K562 (cell line): ENCODE measurements around the gene NOP16. TPM values are rescaled to one million over a fixed set of nuclear protein-coding genes. Genes with fewer than 3 reads are reported as not detected.

Experiments
- ATAC-seq: fragments of 200-7000 bp; cut with Tn5 transposase; 3 replicates; pipeline ENCODE4 v1.9.1; 2020; ENCODE audit warnings: moderate library complexity
- BruUV-seq: library from RNA; stranded (reverse); fragments of 400-500 nt; replicated peaks from 2 replicates; lab custom pipeline; 2021; lab: Mats Ljungman, UMichigan
- CTCF ChIA-PET: fragments of 300-600 bp; formaldehyde crosslinking; extraction: SDS; loops from one replicate; lab custom pipeline; 2021; ENCODE audit warnings: low intra/inter-chr PET ratio; lab: Yijun Ruan, JAX
- POLR2A ChIA-PET: fragments of 300-600, 350-650 bp; sonication (Branson Sonifier 250); formaldehyde crosslinking; extraction: SDS; loops from one replicate; lab custom pipeline; 2021; ENCODE audit warnings: antibody characterized with exemption, inconsistent platforms; lab: Yijun Ruan, JAX
- DNase-seq, 4 experiments: peaks; one replicate each; pipeline versions ENCODE4 v3.0.0 to v3.0.0-alpha.2; 2011 to 2018; ENCODE audit warnings: low spot score in 3 of 4, mixed read lengths in 3 of 4; ENCODE audit errors: extremely low read depth in 1 of 4
- FAIRE-seq: peaks from 2 replicates; lab custom pipeline; 2011; peaks lifted over from hg19 to GRCh38; lab: Jason Lieb, UNC
- H2AFZ ChIP-seq: 2 replicates; pipeline ENCODE4 v1.6.0; 2011; ENCODE audit warnings: low read depth, low read length, control low read depth, inconsistent platforms
- H3K27ac ChIP-seq: fragments of 200-600 bp; 3 replicates; pipeline ENCODE4 v1.8.0; 2011; ENCODE audit warnings: low read depth, mild to moderate bottlenecking, control low read depth, inconsistent platforms, low read length, moderate library complexity, mixed read lengths; ENCODE audit errors: extremely low read depth
- H3K27me3 ChIP-seq, 2 experiments: fragments of 300-600 bp in 1 of 2; 2 replicates in 1 of 2; 3 replicates in 1 of 2; pipeline versions ENCODE4 v1.6.0 to v1.8.0; 2011; ENCODE audit warnings: inconsistent platforms in 2 of 2, low read length in 2 of 2, mild to moderate bottlenecking in 1 of 2, mixed read lengths in 1 of 2, moderate library complexity in 1 of 2; ENCODE audit not compliant: control insufficient read depth in 2 of 2, insufficient read depth in 2 of 2
- H3K36me3 ChIP-seq: fragments of 300-600 bp; 3 replicates; pipeline ENCODE4 v1.8.0; 2011; ENCODE audit warnings: mild to moderate bottlenecking, low read length, inconsistent platforms; ENCODE audit not compliant: control insufficient read depth, insufficient read depth
- H3K4me1 ChIP-seq, 2 experiments: fragments of 200-600 bp in 1 of 2; replicated peaks in 1 of 2; 2 replicates in 1 of 2; 3 replicates in 1 of 2; pipeline versions ENCODE4 v1.5.1 to v1.8.0; 2011; ENCODE audit warnings: inconsistent platforms in 2 of 2, low read length in 2 of 2, mild to moderate bottlenecking in 1 of 2, mixed read lengths in 1 of 2, moderate library complexity in 1 of 2; ENCODE audit not compliant: control insufficient read depth in 2 of 2, insufficient read depth in 2 of 2
- H3K4me2 ChIP-seq: 2 replicates; pipeline ENCODE4 v1.6.1; 2011; ENCODE audit warnings: low read length, control low read depth, inconsistent platforms, mixed read lengths; ENCODE audit not compliant: insufficient read depth
- H3K4me3 ChIP-seq: fragments of 200-600 bp; sonication (generic), shearing (Covaris generic); 2 replicates; pipeline ENCODE4 v1.5.1; 2016; ENCODE audit warnings: control low read depth, inconsistent platforms
- H3K79me2 ChIP-seq: fragments of 200-600 bp; 3 replicates; pipeline ENCODE4 v1.8.0; 2011; ENCODE audit warnings: low read length, inconsistent platforms; ENCODE audit not compliant: control insufficient read depth, insufficient read depth
- H3K9ac ChIP-seq, 2 experiments: 2 replicates each; pipeline versions ENCODE4 v1.6.0 to v1.6.1; 2011; ENCODE audit warnings: low read depth in 2 of 2, low read length in 2 of 2, control low read depth in 1 of 2, inconsistent platforms in 1 of 2, mild to moderate bottlenecking in 1 of 2, mixed read lengths in 1 of 2; ENCODE audit not compliant: insufficient read depth in 1 of 2
- H3K9me1 ChIP-seq: one replicate; pipeline ENCODE4 v1.6.0; 2011; ENCODE audit warnings: inconsistent platforms, mild to moderate bottlenecking, low read length, moderate library complexity; ENCODE audit not compliant: control insufficient read depth, insufficient read depth
- H3K9me3 ChIP-seq: replicated peaks from 2 replicates; pipeline ENCODE4 v1.5.1; 2011; ENCODE audit warnings: low read depth, low read length, inconsistent platforms; ENCODE audit not compliant: control insufficient read depth, insufficient read depth
- H4K20me1 ChIP-seq: replicated peaks from 2 replicates; pipeline ENCODE4 v1.6.1; 2011; ENCODE audit warnings: low read length, inconsistent platforms, mixed read lengths; ENCODE audit not compliant: control insufficient read depth, insufficient read depth
- CBFB ChIP-seq: sonication (generic); formaldehyde crosslinking; IDR thresholded peaks from 2 replicates; pipeline ENCODE4 v1.4.0; 2020; ENCODE audit warnings: mild to moderate bottlenecking, missing genetic modification reagents
- CEBPZ ChIP-seq: fragments of 150-350 bp; IDR thresholded peaks from 2 replicates; pipeline ENCODE4 v1.6.1; 2014; ENCODE audit warnings: low read depth, mild to moderate bottlenecking, low read length, borderline replicate concordance
- HNRNPH1 ChIP-seq: fragments of 200-400 bp; formaldehyde crosslinking; optimal IDR thresholded peaks from 2 replicates; pipeline ENCODE3; 2017; ENCODE audit warnings: low read depth, mild to moderate bottlenecking, low read length, moderate library complexity
- KLF16 ChIP-seq: IDR thresholded peaks from 2 replicates; pipeline ENCODE4 v1.6.1; 2016; ENCODE audit warnings: antibody characterized with exemption
- LARP7 ChIP-seq: fragments of 450-650 bp; IDR thresholded peaks from 2 replicates; pipeline ENCODE4 v1.6.1; 2016
- NFE2L1 ChIP-seq: fragments of 450-650 bp; IDR thresholded peaks from 2 replicates; pipeline ENCODE4 v1.6.1; 2016; ENCODE audit warnings: missing genetic modification characterization, low read depth, mild to moderate bottlenecking, missing compliant biosample characterization, moderate library complexity, borderline replicate concordance
- RCOR1 ChIP-seq, 2 experiments: IDR thresholded peaks; 2 replicates each; pipeline ENCODE4 v1.6.1; 2012; ENCODE audit warnings: low read depth in 2 of 2, low read length in 2 of 2, borderline replicate concordance in 1 of 2, improper control_type of control experiment in 1 of 2
- SMAD3 ChIP-seq: fragments of 450-650 bp; formaldehyde crosslinking; conservative IDR thresholded peaks from 2 replicates; pipeline ENCODE4 v1.4.0; 2020; ENCODE audit warnings: mild to moderate bottlenecking
- TCF3 ChIP-seq: sonication (generic); formaldehyde crosslinking; IDR thresholded peaks from 2 replicates; pipeline ENCODE4 v1.4.0; 2020; ENCODE audit warnings: mild to moderate bottlenecking, missing genetic modification reagents
- U2AF2 ChIP-seq: fragments of 200-400 bp; formaldehyde crosslinking; optimal IDR thresholded peaks from 2 replicates; pipeline ENCODE3; 2017; ENCODE audit warnings: low read depth, mild to moderate bottlenecking, low read length
- ZFP30 ChIP-seq: fragments of 250-450 bp; sonication (Bioruptor Pico); IDR thresholded peaks from 2 replicates; pipeline ENCODE4 v1.8.0; 2022; ENCODE audit warnings: moderate library complexity, mild to moderate bottlenecking, inconsistent platforms, borderline replicate concordance
- ZNF609 ChIP-seq: sonication (generic); formaldehyde crosslinking; IDR thresholded peaks from 2 replicates; pipeline ENCODE4 v1.8.1; 2023; ENCODE audit warnings: missing genetic modification reagents, mild to moderate bottlenecking, borderline replicate concordance
- ZNF77 ChIP-seq: fragments of 250-450 bp; sonication (Bioruptor Pico); IDR thresholded peaks from 2 replicates; pipeline ENCODE4 v1.5.0; 2020
- WGBS: fragments of 100-300 bp; shearing (Covaris generic); methylation state at CpG from one replicate; pipeline ENCODE4 v1.1.6; 2016; ENCODE audit warnings: low coverage, mixed read lengths; ENCODE audit not compliant: insufficient coverage; ENCODE audit errors: missing lambda C conversion rate; 5-methylcytosine and 5-hydroxymethylcytosine counted together
- in situ Hi-C: fragments of 300-500 bp; cut with MboI; formaldehyde crosslinking; loops from 4 replicates; pipeline ENCODE4 v1.15.0; 2018; ENCODE audit warnings: inconsistent platforms, mixed read lengths
- intact Hi-C: fragments of 100-400 bp; cut with micrococcal nuclease; formaldehyde crosslinking; loops from 2 replicates; pipeline ENCODE4 v1.14.2; 2022
- polyA plus RNA-seq, 8 experiments: library from polyadenylated mRNA; depleted of rRNA in 4 of 8; stranded (reverse) in 5 of 8; unstranded in 3 of 8; fragments of >200 nt; fragmentation: Nextera tagmentation in 2 of 8; fragmentation: Illumina TruSeq in 1 of 8; extraction: Ambion mirVana in 2 of 8; extraction: Trizol in 1 of 8; gene quantifications; 2 replicates each; pipeline versions ENCODE4 v1.2.1 to v1.2.3, GENCODE V29; 2011 to 2014; ENCODE audit warnings: inconsistent platforms in 1 of 8, missing spikeins in 1 of 8
- total RNA-seq, 7 experiments: library from RNA; depleted of rRNA in 6 of 7; stranded (reverse); fragments of >200 nt in 6 of 7; fragmentation: Illumina TruSeq in 2 of 7; extraction: Trizol in 2 of 7; gene quantifications; 2 replicates each; pipeline versions ENCODE4 v1.2.1 to v1.2.3, GENCODE V29; 2011 to 2021; ENCODE audit warnings: low replicate concordance in 1 of 7

The NOP16 gene
- total and polyA plus RNA-seq, 9 of the 15 experiments (the other 6 are each of a cell fraction or from before 2014, with no cell fraction given), result 92.5 to 342 (median 148) TPM

DNA sequence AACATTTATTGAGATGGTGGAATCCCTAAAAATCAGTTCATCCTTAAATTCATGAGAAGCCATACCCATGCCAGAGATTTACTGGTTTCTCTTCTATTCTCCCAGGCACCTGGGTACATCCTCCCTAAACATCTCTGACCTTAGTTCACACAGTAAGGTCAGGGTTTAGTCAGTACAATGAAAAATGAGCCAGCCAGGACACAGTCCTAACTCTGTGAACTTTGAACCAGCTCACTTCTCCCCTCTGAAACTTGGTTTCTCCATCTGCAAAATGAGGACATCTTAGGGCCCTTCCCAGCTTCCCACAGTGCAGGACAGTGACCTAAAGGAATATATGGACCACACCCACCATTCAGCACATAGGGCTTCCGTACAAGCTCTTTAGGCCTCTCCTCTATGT lies 1.9 kb downstream of the NOP16 start:
- intact Hi-C loops, result no loop called here
- BruUV-seq, result no TSS peak
- H3K4me2 ChIP-seq, result peak overlapping the region; percentile 99
- peak overlapping the region; percentile 65 to 96; a peak in 3 of 4 replicates for H3K9ac ChIP-seq
- no peaks in the 10 kb centered on the region for H3K27me3 ChIP-seq
- H3K4me1 ChIP-seq, result peaks cover 6 to 19% of the 10 kb centered on the region in 2 experiments; a peak in 4 of 5 replicates
- H2AFZ ChIP-seq, result no peak overlapping the region
- no peaks in the 10 kb centered on the region; the same call in 1 of the 2 replicates for H4K20me1 ChIP-seq
- peak overlapping the region; percentile 69 for H3K4me3 ChIP-seq
- peaks cover 81% of the 10 kb centered on the region for H3K36me3 ChIP-seq
- DNase-seq, result no peak
- in situ Hi-C loops, result no loop called here
- CTCF ChIA-PET, result no interaction called here
- WGBS, result 0% methylated on average over 1 of the region's 1 CpG
- no peak overlapping the region for H3K27ac ChIP-seq
- POLR2A ChIA-PET, result interaction anchor here (1.1 to 2.2 kb wide), 2 partner anchors 9 to 10 kb away, joined by 3 to 12 read pairs; no protein-coding TSS in a partner anchor
- FAIRE-seq, result no peak
- no peak for ATAC-seq
- TF ChIP-seq ZFP30 (CRISPR knock-in tag) (no peak), KLF16 (no peak), ZNF77 (CRISPR knock-in tag) (no peak), RCOR1 (IDR thresholded peaks at IDR 0.05; ENCODE audit: borderline replicate concordance in 1 of 2, low read depth in 2 of 2, low read length in 2 of 2) (no peak), CBFB (CRISPR knock-in tag) (no peak), NFE2L1 (tag) (no peak), U2AF2 (no peak), CEBPZ (no peak), TCF3 (CRISPR knock-in tag) (no peak), SMAD3 (CRISPR knock-in tag) (no peak), LARP7 (no peak), HNRNPH1 (no peak), ZNF609 (CRISPR knock-in tag) (no peak)
- TF ChIP-seq, all 486 proteins: peak for 0
- H3K79me2 ChIP-seq, result peaks cover 58% of the 10 kb centered on the region
- no peaks in the 10 kb centered on the region for H3K9me3 ChIP-seq
- no peaks in the 10 kb centered on the region for H3K9me1 ChIP-seq
